IMR-90 (cell line): ENCODE results near the gene MAP7D1. TPM values are rescaled to one million over a fixed set of nuclear protein-coding genes. Genes with fewer than 3 reads are reported as not detected.
"Not testable (repeated sequence)": the region's sequence is repeated elsewhere in the genome, so short reads cannot be mapped to it uniquely, and the experiment has no call there.

Experiments used
- ATAC-seq: fragments of 200-7000 bp; cut with Tn5 transposase; 2 replicates; pipeline ENCODE4 v1.9.1; 2020; ENCODE audit warnings: low read depth, mild to moderate bottlenecking, moderate library complexity
- BruUV-seq: library from RNA; stranded (reverse); fragments of 400-500 nt; replicated peaks from 2 replicates; lab custom pipeline; 2021; lab: Mats Ljungman, UMichigan
- CTCF ChIA-PET: fragments of 300-600 bp; formaldehyde crosslinking; extraction: SDS; loops from one replicate; lab custom pipeline; 2021; ENCODE audit warnings: antibody characterized with exemption; lab: Yijun Ruan, JAX
- POLR2A ChIA-PET: fragments of 300-600 bp; sonication (Branson Sonifier 250); formaldehyde crosslinking; loops from one replicate; lab custom pipeline; 2022; ENCODE audit warnings: antibody characterized with exemption; ENCODE audit not compliant: unreplicated experiment; lab: Charles Lee
- DNase-seq: peaks from one replicate; pipeline ENCODE4 v3.0.0; 2013
- H2AFZ ChIP-seq: replicated peaks from 2 replicates; pipeline ENCODE3; 2013; ENCODE audit warnings: low read length, mild to moderate bottlenecking; ENCODE audit not compliant: poor library complexity
- H2AK5ac ChIP-seq: 2 replicates; pipeline ENCODE4 v1.6.1; 2013; ENCODE audit warnings: low read depth, low read length, inconsistent platforms
- H2AK9ac ChIP-seq: replicated peaks from 2 replicates; pipeline ENCODE3; 2013; ENCODE audit warnings: mild to moderate bottlenecking, low read depth, low read length, moderate library complexity; ENCODE audit not compliant: poor library complexity
- H2BK120ac ChIP-seq: 2 replicates; pipeline ENCODE4 v1.6.1; 2013; ENCODE audit warnings: low read depth, low read length, inconsistent platforms
- H2BK15ac ChIP-seq: 3 replicates; pipeline ENCODE4 v1.6.1; 2013; ENCODE audit warnings: low read depth, low read length, inconsistent platforms
- H2BK20ac ChIP-seq: 2 replicates; pipeline ENCODE4 v1.6.1; 2013; ENCODE audit warnings: low read depth, mild to moderate bottlenecking, inconsistent platforms, low read length, moderate library complexity
- H2BK5ac ChIP-seq: 2 replicates; pipeline ENCODE4 v1.6.1; 2013; ENCODE audit warnings: mild to moderate bottlenecking, low read depth, low read length, inconsistent platforms; ENCODE audit not compliant: poor library complexity, severe bottlenecking
- H3K14ac ChIP-seq: replicated peaks from 2 replicates; pipeline ENCODE4 v1.6.1; 2013; ENCODE audit warnings: low read depth, low read length, inconsistent platforms
- H3K18ac ChIP-seq: 2 replicates; pipeline ENCODE4 v1.6.1; 2013; ENCODE audit warnings: low read depth, low read length, control low read depth
- H3K23ac ChIP-seq: 2 replicates; pipeline ENCODE4 v1.6.1; 2013; ENCODE audit warnings: low read depth, low read length, inconsistent platforms
- H3K27ac ChIP-seq: 2 replicates; pipeline ENCODE4 v1.5.1; 2013; ENCODE audit warnings: mild to moderate bottlenecking, control low read depth, low read length; ENCODE audit not compliant: insufficient read depth
- H3K27me3 ChIP-seq: 2 replicates; pipeline ENCODE4 v1.6.1; 2013; ENCODE audit warnings: low read length; ENCODE audit not compliant: control insufficient read depth, insufficient read depth
- H3K36me3 ChIP-seq: 2 replicates; pipeline ENCODE4 v1.6.1; 2013; ENCODE audit warnings: low read length, mixed read lengths; ENCODE audit not compliant: control insufficient read depth, insufficient read depth
- H3K4ac ChIP-seq: 2 replicates; pipeline ENCODE4 v1.6.1; 2013; ENCODE audit warnings: low read depth, low read length, inconsistent platforms
- H3K4me1 ChIP-seq: 2 replicates; pipeline ENCODE4 v1.6.1; 2013; ENCODE audit warnings: low read length, mixed read lengths; ENCODE audit not compliant: control insufficient read depth, insufficient read depth
- H3K4me2 ChIP-seq: 2 replicates; pipeline ENCODE4 v1.6.1; 2013; ENCODE audit warnings: low read depth, mild to moderate bottlenecking, control low read depth, low read length, moderate library complexity
- H3K4me3 ChIP-seq: 2 replicates; pipeline ENCODE4 v1.5.1; 2013; ENCODE audit warnings: low read depth, mild to moderate bottlenecking, control low read depth, low read length, moderate library complexity; ENCODE audit not compliant: insufficient read depth
- H3K56ac ChIP-seq: 2 replicates; pipeline ENCODE4 v1.6.1; 2013; ENCODE audit warnings: low read length, inconsistent platforms; ENCODE audit not compliant: insufficient read depth; ENCODE audit errors: extremely low read depth
- H3K79me1 ChIP-seq, 2 experiments: 2 replicates each; pipeline ENCODE4 v1.6.1; 2013; ENCODE audit warnings: low read length in 2 of 2, inconsistent platforms in 1 of 2, low read depth in 1 of 2
- H3K9ac ChIP-seq: 2 replicates; pipeline ENCODE4 v1.6.1; 2013; ENCODE audit warnings: low read depth, low read length, control low read depth
- H3K9me1 ChIP-seq: 2 replicates; pipeline ENCODE4 v1.6.1; 2013; ENCODE audit warnings: low read length, inconsistent platforms; ENCODE audit not compliant: insufficient read depth
- H3K9me3 ChIP-seq: 2 replicates; pipeline ENCODE4 v1.6.1; 2013; ENCODE audit warnings: low read length; ENCODE audit not compliant: control insufficient read depth, insufficient read depth
- H4K20me1 ChIP-seq: 2 replicates; pipeline ENCODE4 v1.6.1; 2013; ENCODE audit warnings: low read length, inconsistent platforms; ENCODE audit not compliant: insufficient read depth
- H4K5ac ChIP-seq: 2 replicates; pipeline ENCODE4 v1.6.1; 2013; ENCODE audit warnings: mild to moderate bottlenecking, low read depth, low read length, control low read depth
- H4K8ac ChIP-seq, 2 experiments: 2 replicates each; pipeline ENCODE4 v1.6.1; 2013; ENCODE audit warnings: low read depth in 2 of 2, low read length in 2 of 2, control low read depth in 1 of 2, inconsistent platforms in 1 of 2
- H4K91ac ChIP-seq: 2 replicates; pipeline ENCODE4 v1.6.1; 2013; ENCODE audit warnings: low read depth, low read length, inconsistent platforms; ENCODE audit not compliant: insufficient read depth
- ELK1 ChIP-seq: fragments of 150-350 bp; IDR thresholded peaks from 2 replicates; pipeline ENCODE4 v1.6.1; 2016; ENCODE audit warnings: low read depth, mild to moderate bottlenecking, low read length, moderate library complexity, borderline replicate concordance
- WGBS, 2 experiments: methylation state at CpG; one replicate each; pipeline versions ENCODE4 v1.1.5 to v1.1.7; 2013; ENCODE audit warnings: missing lambda C conversion rate in 2 of 2; ENCODE audit not compliant: insufficient read length in 1 of 2; ENCODE audit errors: extremely low coverage in 2 of 2; 5-methylcytosine and 5-hydroxymethylcytosine counted together
- dilution Hi-C: fragments of 300-500 bp; cut with HindIII; formaldehyde crosslinking; loops from one replicate; pipeline ENCODE4 v1.14.3; 2018; ENCODE audit warnings: low sequenced_read_pairs; ENCODE audit not compliant: unreplicated experiment
- in situ Hi-C: fragments of 300-500 bp; cut with MboI; formaldehyde crosslinking; loops from 3 replicates; pipeline ENCODE4 v1.14.3; 2019; ENCODE audit warnings: low sequenced_read_pairs, inconsistent platforms, mixed read lengths
- intact Hi-C: fragments of 100-400 bp; cut with micrococcal nuclease; formaldehyde crosslinking; loops from 2 replicates; pipeline ENCODE4 v1.10.0; 2022
- microRNA-seq, 2 experiments: library from miRNA; stranded (forward) in 1 of 2; unstranded in 1 of 2; fragments of 10-50 nt in 1 of 2; fragments of <30 nt in 1 of 2; gene quantifications in 1 of 2; microRNA quantifications in 1 of 2; one replicate each; pipeline versions ENCODE3 to v1.1.0; 2013 to 2020; ENCODE audit not compliant: insufficient read depth in 1 of 2, insufficient read length in 1 of 2, unreplicated experiment in 1 of 2
- polyA plus RNA-seq, 3 experiments: library from polyadenylated mRNA; depleted of rRNA; stranded (reverse); fragments of >200 nt; gene quantifications; 2 replicates each; pipeline ENCODE4 v1.2.3, GENCODE V29; 2012; ENCODE audit warnings: low replicate concordance in 1 of 3
- small RNA-seq, 5 experiments: library from RNA; depleted of rRNA; stranded (forward); fragments of <200 nt; gene quantifications; one replicate each; pipeline ENCODE3, GENCODE V24; 2012
- total RNA-seq: library from RNA; depleted of rRNA; stranded (reverse); fragments of >200 nt; gene quantifications from 2 replicates; pipeline ENCODE4 v1.2.3, GENCODE V29; 2012; rRNA removed

MAP7D1 gene
- total and polyA plus RNA-seq, 2 of the 4 experiments (the other 2 are of a cell fraction) = 32.3 to 81.9 TPM

DNA sequence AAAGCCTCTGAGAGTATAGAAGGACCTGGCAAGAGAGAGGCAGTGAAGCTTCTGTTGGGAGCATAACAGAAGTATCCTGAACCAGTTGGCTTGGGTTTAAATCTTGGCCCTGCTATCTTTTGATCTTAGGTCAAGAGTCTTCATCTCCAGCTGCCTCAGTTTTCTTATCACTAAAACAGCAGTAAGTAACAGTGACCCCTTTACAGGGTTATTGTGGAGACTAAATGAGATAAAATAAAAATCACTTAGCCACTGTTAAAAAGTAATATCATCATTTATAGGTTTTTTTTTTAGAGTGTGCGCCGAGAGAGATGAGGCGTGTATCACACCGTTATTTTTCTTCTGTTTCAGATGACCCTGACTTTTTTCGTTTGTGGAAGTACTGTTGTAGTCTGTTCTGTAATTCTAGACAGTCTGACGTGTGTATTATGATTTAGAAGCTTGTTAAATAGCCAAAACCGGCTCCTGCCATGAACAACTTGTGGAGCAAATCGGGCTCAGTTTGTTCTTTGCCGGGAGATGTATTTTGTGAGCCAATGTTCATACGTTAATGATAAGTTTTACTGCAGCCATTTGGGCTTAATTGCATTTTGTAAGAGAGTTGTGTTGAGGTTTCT is 69.4 kb downstream of the MAP7D1 start (continued):
- TF ChIP-seq ELK1 = no peak

- H2BK5ac ChIP-seq, intact Hi-C loops, ATAC-seq, H2AFZ ChIP-seq, H3K4me2 ChIP-seq, H3K27ac ChIP-seq, CTCF ChIA-PET, H3K18ac ChIP-seq, H3K9me3 ChIP-seq, dilution Hi-C loops, H4K91ac ChIP-seq, DNase-seq, POLR2A ChIA-PET, H3K23ac ChIP-seq, H4K8ac ChIP-seq, H3K4ac ChIP-seq, H2AK9ac ChIP-seq, H2AK5ac ChIP-seq, H3K4me3 ChIP-seq, H2BK15ac ChIP-seq, H3K9me1 ChIP-seq, H3K9ac ChIP-seq, BruUV-seq, H2BK120ac ChIP-seq, H3K56ac ChIP-seq, H3K14ac ChIP-seq, H3K4me1 ChIP-seq, H2BK20ac ChIP-seq, H3K79me1 ChIP-seq, H3K27me3 ChIP-seq, H4K5ac ChIP-seq, in situ Hi-C loops: not testable (repeated sequence)
- WGBS, 2 experiments = no CpG with 5 or more reads among the region's 12 CpGs
- Histone ChIP-seq H3K36me3 (peaks cover 24% of the 10 kb centered on the region), H4K20me1 (peaks cover 98% of the 10 kb centered on the region)
These were observed 74.3 kb downstream of the MAP7D1 start for GRCh38 chr1:36230279-36230678.

Small RNA genes lying within 50 kb of the gene (microRNA-seq; reads per million reads assigned to microRNA genes)
- not detected for gene RN7SL131P (ENCODE audit: insufficient read depth, insufficient read length)

Small RNA genes lying within 50 kb of the gene (small RNA-seq; reads per million reads assigned to genes)
- gene RN7SL131P = 0 reads per million in 5 experiments

Other genes starting within 250 kb of the MAP7D1 start
- gene AGO3, start 225.1 kb upstream of the MAP7D1 start, total RNA-seq = 18.1 and 25.6 TPM in 2 replicates
- gene AGO3, start 225.1 kb upstream of the MAP7D1 start, polyA plus RNA-seq (2012; rRNA removed) = 8.9 and 10.4 TPM in 2 replicates
- gene TEKT2, start 72.1 kb upstream of the MAP7D1 start, total RNA-seq = 0.18 TPM in 1 of 2 replicates, not detected in the other
- 0.14 TPM in 1 of 2 replicates, not detected in the other for gene TEKT2, start 72.1 kb upstream of the MAP7D1 start, polyA plus RNA-seq (2012; rRNA removed)
- gene ADPRS, start 67.3 kb upstream of the MAP7D1 start, total RNA-seq = 27.2 and 31.0 TPM in 2 replicates
- 37.1 and 37.2 TPM in 2 replicates for gene ADPRS, start 67.3 kb upstream of the MAP7D1 start, polyA plus RNA-seq (2012; rRNA removed)
- gene COL8A2, start 30.9 kb upstream of the MAP7D1 start, total RNA-seq = 0.54 and 0.56 TPM in 2 replicates
- 0.83 and 1.1 TPM in 2 replicates for gene COL8A2, start 30.9 kb upstream of the MAP7D1 start, polyA plus RNA-seq (2012; rRNA removed)
- 76.0 and 101 TPM in 2 replicates for gene TRAPPC3, start 6.7 kb upstream of the MAP7D1 start, total RNA-seq
- 63.5 and 77.8 TPM in 2 replicates for gene TRAPPC3, start 6.7 kb upstream of the MAP7D1 start, polyA plus RNA-seq (2012; rRNA removed)
- gene THRAP3, start 68.3 kb downstream of the MAP7D1 start, total RNA-seq = 66.5 and 73.9 TPM in 2 replicates
- gene THRAP3, start 68.3 kb downstream of the MAP7D1 start, polyA plus RNA-seq (2012; rRNA removed) = 48.9 and 60.6 TPM in 2 replicates
- 1.8 and 1.9 TPM in 2 replicates for gene SH3D21, start 150.2 kb downstream of the MAP7D1 start, total RNA-seq
- 11.0 and 11.9 TPM in 2 replicates for gene SH3D21, start 150.2 kb downstream of the MAP7D1 start, polyA plus RNA-seq (2012; rRNA removed)
- 49.8 and 63.3 TPM in 2 replicates for gene EVA1B, start 167.5 kb downstream of the MAP7D1 start, total RNA-seq
- 64.6 and 147 TPM in 2 replicates for gene EVA1B, start 167.5 kb downstream of the MAP7D1 start, polyA plus RNA-seq (2012; rRNA removed)
- gene STK40, start 229.8 kb downstream of the MAP7D1 start, total RNA-seq = 13.9 and 16.0 TPM in 2 replicates
- gene STK40, start 229.8 kb downstream of the MAP7D1 start, polyA plus RNA-seq (2012; rRNA removed) = 29.9 and 30.6 TPM in 2 replicates
- gene LSM10, start 241.7 kb downstream of the MAP7D1 start, total RNA-seq = 10.3 and 11.7 TPM in 2 replicates
- gene LSM10, start 241.7 kb downstream of the MAP7D1 start, polyA plus RNA-seq (2012; rRNA removed) = 78.9 and 94.1 TPM in 2 replicates